Hematopoietic multipotent progenitor cell treated with erythropoietin and hydrocortisone succinate and interleukin-3 and kit ligand, for 6 days (in vitro differentiated cells): ENCODE data around the gene MT1A.
"Not testable (repeated sequence)": the region's sequence is repeated elsewhere in the genome, so short reads cannot be mapped to it uniquely, and the experiment has no call there.

Experiments
- DNase-seq: peaks from one replicate; pipeline ENCODE4 v3.0.0-alpha.2; 2015

The MT1A gene

GRCh38 chr16:56658327-56658875 lies 19.9 kb downstream of the MT1A start:
- DNase-seq = no peak

- no peak for DNase-seq
Measured at GRCh38 chr16:56662357-56663354, 24.2 kb downstream of the MT1A start.

GRCh38 chr16:56664506-56664905 lies 26.0 kb downstream of the MT1A start:
- DNase-seq = no peak

- not testable (repeated sequence) for DNase-seq
Measured at GRCh38 chr16:56665286-56666261, 27.1 kb downstream of the MT1A start.

GRCh38 chr16:56667581-56668571 lies 29.4 kb downstream of the MT1A start, which contains the start of gene MT1G:
Gene MT1G, minus strand, starts transcription at chr16:56668065. Its CDS starts 72 bp downstream, at chr16:56667993.
- DNase-seq = peak; percentile 77

- DNase-seq = peak; percentile 71
Measured at GRCh38 chr16:56669005-56669839, 30.8 kb downstream of the MT1A start, which contains the start of gene MT1H. Gene MT1H, plus strand, starts transcription at chr16:56669814. Its CDS starts 71 bp downstream, at chr16:56669885.

- no peak for DNase-seq
Measured at GRCh38 chr16:56669840-56670619, 31.6 kb downstream of the MT1A start.

GRCh38 chr16:56670620-56670934 lies 32.1 kb downstream of the MT1A start:
- DNase-seq = no peak

GRCh38 chr16:56671691-56672090 lies 33.2 kb downstream of the MT1A start:
- DNase-seq = not testable (repeated sequence)

GRCh38 chr16:56672171-56672570 lies 33.7 kb downstream of the MT1A start:
- not testable (repeated sequence) for DNase-seq

- DNase-seq = no peak
Measured at GRCh38 chr16:56672761-56673536, 34.5 kb downstream of the MT1A start.

GRCh38 chr16:56673921-56674320 lies 35.5 kb downstream of the MT1A start:
- peak; percentile 67 for DNase-seq

GRCh38 chr16:56674570-56674969 lies 36.1 kb downstream of the MT1A start:
- DNase-seq = not testable (repeated sequence)

GRCh38 chr16:56675685-56676210 lies 37.3 kb downstream of the MT1A start:
- no peak for DNase-seq

- no peak for DNase-seq
Measured at GRCh38 chr16:56677474-56677873, 39.0 kb downstream of the MT1A start.

GRCh38 chr16:56679078-56679730 lies 40.7 kb downstream of the MT1A start:
- DNase-seq = no peak

- DNase-seq = no peak
Measured at GRCh38 chr16:56679818-56680217, 41.4 kb downstream of the MT1A start.
